GM10266 (cell line): Measurements from ENCODE around the gene SEPTIN8.
A peak's percentile ranks its signal among the peaks of the same experiment; 100 is the strongest.

Experiments
- DNase-seq: peaks from one replicate; pipeline ENCODE4 v3.0.0; 2012; ENCODE audit errors: extremely low spot score
- TF ChIP-seq, protein P1 (sequence below): IDR thresholded peaks from 2 replicates; pipeline ENCODE4 v1.5.1; 2012; ENCODE audit warnings: mild to moderate bottlenecking, low read depth; ENCODE audit not compliant: control insufficient read depth, insufficient read depth; ENCODE audit errors: missing control alignments

SEPTIN8 gene

DNA sequence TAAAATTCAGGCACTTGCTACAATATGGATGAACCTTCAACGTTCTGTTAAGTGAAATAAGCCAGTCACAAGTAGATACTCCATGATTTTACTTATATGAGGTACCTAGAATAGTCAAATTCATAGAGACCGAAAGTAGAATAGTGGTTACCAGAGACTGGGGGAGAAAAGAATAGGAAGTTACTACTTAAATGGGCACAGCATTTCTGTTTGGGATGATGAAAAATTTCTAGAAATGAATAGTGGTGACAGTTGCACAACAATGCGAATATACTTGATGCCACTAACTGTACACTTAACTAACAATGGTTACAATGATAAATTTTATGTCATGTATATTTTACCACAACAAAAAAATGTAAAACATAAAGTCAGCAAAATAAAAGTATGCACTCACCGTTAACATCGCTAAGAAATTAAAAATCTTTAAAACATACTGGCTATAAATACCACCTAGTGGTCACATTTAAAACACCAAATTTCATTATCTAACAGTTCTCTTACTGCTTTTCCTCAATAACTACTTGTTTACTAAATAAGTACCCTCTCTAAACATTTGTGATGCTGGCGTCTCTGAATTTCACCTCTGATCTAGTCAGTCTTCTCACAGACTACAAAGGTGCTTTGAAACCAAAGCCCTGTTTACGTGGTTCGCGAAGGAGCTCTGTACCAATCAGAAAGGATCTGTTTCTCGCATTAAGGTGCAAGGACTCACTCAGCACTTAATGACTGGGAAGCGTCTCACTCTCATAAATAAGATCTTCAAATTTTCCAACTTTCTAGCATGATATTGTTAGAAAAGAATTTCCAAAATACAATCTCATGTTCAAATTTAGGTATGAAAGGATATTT, 62.4 kb downstream of the SEPTIN8 start:
- DNase-seq, result no peak
- TF ChIP-seq, protein P1, sequence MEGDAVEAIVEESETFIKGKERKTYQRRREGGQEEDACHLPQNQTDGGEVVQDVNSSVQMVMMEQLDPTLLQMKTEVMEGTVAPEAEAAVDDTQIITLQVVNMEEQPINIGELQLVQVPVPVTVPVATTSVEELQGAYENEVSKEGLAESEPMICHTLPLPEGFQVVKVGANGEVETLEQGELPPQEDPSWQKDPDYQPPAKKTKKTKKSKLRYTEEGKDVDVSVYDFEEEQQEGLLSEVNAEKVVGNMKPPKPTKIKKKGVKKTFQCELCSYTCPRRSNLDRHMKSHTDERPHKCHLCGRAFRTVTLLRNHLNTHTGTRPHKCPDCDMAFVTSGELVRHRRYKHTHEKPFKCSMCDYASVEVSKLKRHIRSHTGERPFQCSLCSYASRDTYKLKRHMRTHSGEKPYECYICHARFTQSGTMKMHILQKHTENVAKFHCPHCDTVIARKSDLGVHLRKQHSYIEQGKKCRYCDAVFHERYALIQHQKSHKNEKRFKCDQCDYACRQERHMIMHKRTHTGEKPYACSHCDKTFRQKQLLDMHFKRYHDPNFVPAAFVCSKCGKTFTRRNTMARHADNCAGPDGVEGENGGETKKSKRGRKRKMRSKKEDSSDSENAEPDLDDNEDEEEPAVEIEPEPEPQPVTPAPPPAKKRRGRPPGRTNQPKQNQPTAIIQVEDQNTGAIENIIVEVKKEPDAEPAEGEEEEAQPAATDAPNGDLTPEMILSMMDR, result peak; percentile 7

DNA sequence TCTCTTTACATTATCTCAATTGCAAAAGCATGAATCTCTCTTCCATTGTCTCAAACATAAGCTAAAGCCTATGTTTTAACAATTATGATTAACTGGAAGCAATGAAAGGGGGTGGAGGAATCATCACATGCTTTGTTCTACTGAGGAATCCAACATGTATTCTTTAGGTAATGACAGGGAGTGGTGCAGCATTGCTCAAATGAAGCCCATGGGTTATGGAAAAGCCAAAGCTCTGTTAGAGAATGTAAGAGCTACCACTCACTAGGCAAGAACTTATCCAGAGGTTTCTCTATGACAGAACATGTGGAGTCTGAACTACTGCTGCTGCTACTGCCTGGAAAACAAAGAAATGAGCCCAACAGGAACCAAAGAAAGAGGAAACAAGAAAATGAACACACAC, 68.4 kb downstream of the SEPTIN8 start:
- TF ChIP-seq, protein P1, result no peak
- DNase-seq, result no peak

DNA sequence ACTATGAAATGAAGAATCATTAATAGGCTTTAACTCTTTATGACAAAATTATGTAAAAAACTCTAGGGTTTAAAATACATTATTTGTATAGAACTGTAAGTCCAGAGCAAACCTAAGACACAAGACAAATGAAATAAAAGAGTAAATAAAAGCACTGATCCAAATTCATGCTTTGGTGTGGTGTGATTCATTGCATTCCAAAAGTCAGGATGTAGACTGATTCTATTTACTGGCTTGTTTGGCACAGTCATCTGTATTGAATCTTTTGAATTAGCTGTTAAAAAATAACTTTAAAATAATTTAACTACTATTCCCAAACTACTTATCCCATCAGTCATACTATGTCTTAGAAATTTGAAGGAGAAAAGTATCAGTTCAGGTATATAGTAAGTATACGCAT, 72.2 kb downstream of the SEPTIN8 start:
- no peak for DNase-seq
- TF ChIP-seq, protein P1, result no peak
